Measurements from ENCODE around the gene CARD9. TPM values are rescaled to one million over a fixed set of nuclear protein-coding genes. Genes with fewer than 3 reads are reported as not detected.

CARD9 gene
- total RNA-seq, 2 experiments from 2014 or later: 0.55 to 1.3 TPM

DNA sequence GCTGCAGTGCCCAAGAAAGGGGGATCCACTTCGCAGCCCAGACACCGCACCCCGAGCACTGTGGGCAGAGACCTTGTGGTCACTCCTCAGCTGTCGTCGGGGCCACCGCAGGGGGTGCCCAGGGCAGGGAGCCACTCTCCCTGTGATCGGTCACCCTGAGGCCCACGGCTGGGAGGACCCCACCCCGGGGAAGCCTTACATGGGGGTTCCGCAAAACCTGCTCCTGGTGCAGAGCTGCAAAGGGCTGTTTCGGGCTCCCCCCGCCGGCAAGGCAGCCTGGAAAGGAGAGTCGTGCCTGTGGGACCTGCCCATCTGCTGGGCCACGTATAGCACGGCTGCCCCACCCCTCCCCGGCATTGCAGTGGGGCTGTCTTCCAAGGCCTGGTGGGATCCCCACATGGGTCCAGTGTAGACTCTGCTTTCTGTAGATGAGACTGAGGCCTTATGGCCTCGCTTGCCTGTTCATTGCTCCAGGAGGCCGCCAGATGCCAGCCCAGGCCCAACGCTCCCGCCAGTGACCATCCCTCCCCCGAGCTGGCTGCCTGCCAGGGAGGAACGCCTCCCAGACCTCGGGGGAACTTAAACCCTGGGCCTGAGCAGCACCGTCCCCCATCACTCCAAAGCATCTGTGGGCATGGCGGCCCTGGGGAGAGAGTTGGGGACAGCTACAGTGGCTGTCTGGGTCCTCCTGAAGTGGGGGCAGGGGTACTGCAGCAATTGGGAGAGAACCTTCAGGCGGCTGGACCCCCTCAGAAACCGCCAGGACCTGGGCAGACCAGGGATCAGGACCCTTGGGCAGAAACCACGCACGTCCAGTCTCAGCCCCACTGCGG, 8.3 kb downstream of the CARD9 start:
- Mint-ChIP-seq H3K4me1 (peaks cover 6% of the 10 kb centered on the region), H3K4me3 (no peak overlapping the region), H3K27ac (no peak overlapping the region), H3K27me3 (no peaks in the 10 kb centered on the region), H3K9me3 (no peaks in the 10 kb centered on the region), H3K36me3 (ENCODE audit: low read depth) (no peaks in the 10 kb centered on the region)
- CTCF ChIA-PET: interaction anchor here (1.0 to 2.9 kb wide), 2 partner anchors 21 to 37 kb away, joined by 4 to 31 read pairs; no protein-coding TSS in a partner anchor
- POLR2A ChIA-PET: interaction anchor here (0.7 to 1.2 kb wide), 3 partner anchors 16 to 36 kb away, joined by 3 to 4 read pairs (median 3); partner anchors contain the start of gene SNAPC4
- DNase-seq: no peak

DNA sequence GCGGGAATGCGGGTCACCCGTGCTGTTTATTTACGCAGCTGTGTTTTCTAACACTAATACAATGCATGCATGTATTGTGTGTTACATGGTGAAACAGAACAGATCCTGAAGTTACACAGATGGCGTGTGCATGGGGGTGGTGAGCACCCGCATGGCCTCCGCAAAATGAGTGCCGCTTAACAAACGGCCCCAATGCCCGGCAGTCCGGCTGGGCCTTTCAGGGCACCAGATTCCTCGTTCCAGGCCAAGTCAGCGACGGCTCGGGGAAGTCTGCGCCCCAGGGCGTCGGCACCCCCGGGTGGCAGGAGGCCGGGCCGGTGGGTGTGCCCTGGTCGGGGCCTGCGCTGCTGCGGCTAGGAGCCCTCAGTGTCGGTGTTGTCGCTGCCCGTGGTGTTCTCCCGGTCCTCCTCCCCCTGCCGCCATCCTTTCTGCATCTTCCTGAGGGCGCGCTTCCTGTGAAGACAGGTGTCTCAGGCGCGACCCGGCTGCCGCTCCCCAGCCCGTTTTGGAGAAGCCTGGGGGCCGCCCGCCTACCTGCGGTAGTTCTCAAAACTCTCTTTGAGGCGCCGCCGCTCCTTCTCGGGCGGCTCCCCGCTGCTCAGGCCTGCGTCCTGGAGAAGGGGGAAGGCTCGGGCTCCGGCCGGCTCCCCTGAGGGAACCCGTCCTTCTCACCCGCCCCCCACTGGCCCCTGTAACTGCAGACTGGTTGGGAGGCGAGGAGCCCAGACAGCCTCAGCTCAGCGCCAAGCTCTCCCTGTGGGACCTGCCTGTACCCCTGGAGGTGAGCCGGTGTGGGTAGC, 9.3 kb downstream of the CARD9 start:
- H3K9me3 Mint-ChIP-seq: no peaks in the 10 kb centered on the region
- CTCF ChIA-PET: interaction anchor here (1.0 to 2.9 kb wide), 6 partner anchors 8 to 366 kb away, joined by 3 to 31 read pairs (median 6); partner anchors contain the start of genes ENTR1 and PMPCA
- no peaks in the 10 kb centered on the region for H3K36me3 Mint-ChIP-seq (ENCODE audit: low read depth)
- peaks cover 6% of the 10 kb centered on the region for H3K4me1 Mint-ChIP-seq
- H3K27ac Mint-ChIP-seq: no peak overlapping the region
- POLR2A ChIA-PET: interaction anchor here (0.9 to 2.5 kb wide), 24 partner anchors 10 to 732 kb away, joined by 3 to 23 read pairs (median 4); partner anchors contain the start of genes CAMSAP1, ENTR1, PMPCA and SNAPC4
- H3K27me3 Mint-ChIP-seq: no peaks in the 10 kb centered on the region
- DNase-seq: no peak
- H3K4me3 Mint-ChIP-seq: peak overlapping the region; percentile 82

DNA sequence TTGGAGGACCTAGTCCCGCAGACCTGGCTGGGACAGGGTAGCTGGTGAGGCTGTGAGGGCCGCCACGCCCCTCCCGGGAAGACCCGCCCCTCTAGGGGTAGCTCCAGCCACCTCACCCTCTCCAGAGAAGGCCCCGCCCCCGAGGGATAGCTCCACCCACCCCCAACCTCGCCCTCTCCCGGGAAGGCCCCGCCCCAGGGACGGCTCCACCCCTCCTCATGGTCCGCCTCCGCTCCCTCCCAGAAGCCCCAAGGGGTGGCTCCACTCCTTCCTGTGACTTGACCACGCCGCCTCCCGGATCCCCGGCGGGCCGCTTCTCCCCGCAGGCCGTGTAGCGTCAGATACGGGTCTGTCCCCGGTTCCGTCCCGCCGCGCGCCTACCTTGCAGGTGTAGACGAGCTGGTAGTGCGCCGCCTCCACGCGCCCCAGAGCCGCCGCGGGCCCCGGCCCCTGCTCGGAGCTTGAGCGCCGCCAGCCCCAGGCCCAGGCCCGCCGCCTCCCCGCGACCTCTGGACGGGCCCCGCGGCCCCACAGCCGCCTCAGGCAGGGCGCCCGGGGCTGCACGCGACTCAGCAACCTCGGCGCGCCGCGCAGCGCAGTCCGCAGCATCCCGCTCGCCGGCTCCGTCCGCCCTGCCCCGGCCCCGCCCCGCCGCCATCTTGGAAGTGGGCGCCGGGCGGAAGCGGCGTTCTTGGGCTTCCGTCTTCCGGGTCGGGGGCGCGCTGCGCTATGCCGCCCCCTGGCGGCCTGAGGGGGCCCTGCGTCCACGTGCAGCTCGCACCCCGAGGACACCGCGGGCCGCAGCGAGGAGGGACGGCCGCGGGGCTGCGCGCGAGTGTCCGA, 10.1 kb downstream of the CARD9 start, which contains the start of gene DNLZ:
Gene DNLZ, minus strand, starts transcription at position 639 of the 843 bp plus-strand sequence. Its CDS starts 30 bp downstream, at position 609.
- Mint-ChIP-seq H3K9me3 (no peaks in the 10 kb centered on the region), H3K27ac (peak within 1 kb of the TSS; percentile 88), H3K36me3 (ENCODE audit: low read depth) (no peaks in the 10 kb centered on the region), H3K4me3 (peak within 1 kb of the TSS; percentile 82), H3K27me3 (no peaks in the 10 kb centered on the region), H3K4me1 (peaks cover 6% of the 10 kb centered on the region)
- ChIA-PET POLR2A (interaction anchor here (0.8 to 2.5 kb wide), 28 partner anchors 9 to 733 kb away, joined by 3 to 23 read pairs (median 4); partner anchors contain the start of genes CAMSAP1, ENTR1, GPSM1 and PMPCA), CTCF (interaction anchor here (0.7 to 2.9 kb wide), 13 partner anchors 9 to 367 kb away, joined by 3 to 31 read pairs (median 4); partner anchors contain the start of genes ENTR1, INPP5E and PMPCA)
- DNase-seq: peak; percentile 96

DNA sequence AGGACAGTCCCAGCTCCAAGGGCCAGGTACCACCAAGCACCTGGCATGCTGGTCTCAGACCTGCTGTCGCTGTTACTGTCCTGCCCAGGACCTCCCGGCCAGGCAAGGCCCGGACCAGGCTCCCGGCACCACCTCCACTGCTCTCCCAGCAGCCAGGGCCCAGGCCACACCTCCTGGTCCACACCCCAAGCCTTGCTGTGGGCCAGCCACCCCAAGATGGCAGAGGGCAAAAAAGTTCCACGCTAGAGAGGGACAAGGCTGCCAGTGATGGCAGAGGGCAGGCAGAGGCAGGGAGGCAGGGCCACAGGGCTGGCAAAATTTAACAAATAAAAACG, 11.1 kb downstream of the CARD9 start:
- Mint-ChIP-seq H3K36me3 (ENCODE audit: low read depth) (no peaks in the 10 kb centered on the region), H3K27ac (peak overlapping the region; percentile 88), H3K4me3 (peak overlapping the region; percentile 82), H3K9me3 (no peaks in the 10 kb centered on the region), H3K4me1 (peaks cover 6% of the 10 kb centered on the region), H3K27me3 (no peaks in the 10 kb centered on the region)
- CTCF ChIA-PET: interaction anchor here (0.7 to 2.9 kb wide), 11 partner anchors 9 to 368 kb away, joined by 3 to 31 read pairs (median 5); partner anchors contain the start of genes ENTR1, INPP5E and PMPCA
- DNase-seq: no peak
- POLR2A ChIA-PET: interaction anchor here (0.8 to 2.5 kb wide), 22 partner anchors 8 to 734 kb away, joined by 3 to 23 read pairs (median 5); partner anchors contain the start of genes ENTR1, GPSM1 and PMPCA

DNA sequence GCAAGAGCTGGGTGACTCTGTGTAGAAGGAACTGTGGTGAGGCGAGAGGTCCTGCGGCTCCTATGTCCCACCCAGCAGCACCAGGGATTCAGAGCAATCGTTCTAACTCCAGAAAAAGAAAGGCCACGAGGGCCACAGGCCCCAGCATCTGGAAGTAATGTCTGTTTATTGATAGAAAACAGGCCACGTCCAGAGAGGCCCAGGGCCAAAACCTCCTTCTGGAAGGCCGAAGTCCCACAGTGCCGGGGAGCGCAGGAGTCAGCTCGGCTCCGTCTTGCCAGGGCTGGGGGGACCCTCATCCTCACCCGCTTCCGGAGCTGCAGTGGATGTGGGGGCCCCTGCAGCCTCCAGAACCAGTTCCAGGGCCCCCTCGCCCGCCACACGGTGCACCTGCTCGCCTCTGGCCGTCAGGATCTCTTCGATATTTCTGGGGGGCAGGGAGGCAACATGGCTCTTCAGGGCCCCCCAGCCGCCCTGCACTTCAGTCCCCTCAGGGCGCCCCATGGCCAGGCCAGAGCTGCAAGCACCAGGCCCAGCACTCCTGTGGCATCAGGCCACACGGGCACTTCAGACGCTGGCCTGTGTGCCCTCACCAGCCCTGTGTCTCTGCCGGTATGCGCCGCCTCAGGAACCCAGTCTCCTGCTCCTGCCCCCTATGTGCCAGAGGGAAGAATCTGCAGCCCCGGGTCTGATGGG, 11.6 kb downstream of the CARD9 start:
- DNase-seq: no peak
- H3K4me1 Mint-ChIP-seq: peaks cover 6% of the 10 kb centered on the region

DNA sequence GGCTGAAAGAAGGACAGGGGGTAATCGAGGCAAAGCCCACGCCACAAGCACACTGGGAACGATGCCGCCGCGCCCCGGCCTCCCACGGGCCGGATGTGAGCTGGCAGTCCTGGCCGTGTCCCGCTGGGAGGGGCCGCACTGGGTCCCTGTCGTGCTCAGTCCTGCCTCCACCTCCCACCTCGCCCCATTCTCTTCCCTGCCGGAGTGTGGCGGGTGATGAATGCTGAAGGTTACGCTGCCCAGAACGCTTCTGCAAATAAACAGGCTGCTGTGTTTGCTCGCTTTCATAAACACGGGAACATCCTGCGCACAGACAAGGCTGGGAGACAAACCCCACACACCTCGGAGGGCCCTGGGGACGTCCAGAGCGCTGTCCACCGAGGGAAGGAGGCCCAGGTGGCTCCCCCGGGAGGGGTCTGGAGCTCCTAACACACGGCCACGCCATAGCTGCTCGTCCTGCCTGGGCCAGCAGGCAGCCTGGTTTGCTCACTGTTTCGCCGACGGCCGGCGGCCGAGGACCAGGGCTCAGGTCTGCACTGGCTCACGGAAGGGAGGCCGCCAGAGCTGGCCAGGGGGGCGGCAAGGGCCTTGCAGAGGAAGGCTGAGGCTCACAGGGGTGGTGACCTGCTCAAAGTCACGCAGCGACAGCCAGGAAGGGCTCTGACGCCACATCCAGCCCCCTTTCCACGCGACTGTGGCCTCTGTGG, 12.3 kb downstream of the CARD9 start:
- Mint-ChIP-seq H3K9me3 (no peaks in the 10 kb centered on the region), H3K4me3 (no peak overlapping the region), H3K27me3 (no peaks in the 10 kb centered on the region), H3K36me3 (ENCODE audit: low read depth) (no peaks in the 10 kb centered on the region), H3K27ac (no peak overlapping the region), H3K4me1 (peaks cover 6% of the 10 kb centered on the region)
- CTCF ChIA-PET: no interaction called here
- no peak for DNase-seq
- POLR2A ChIA-PET: no interaction called here

More for the DNA sequence above, 11.6 kb downstream of the CARD9 start:
- Mint-ChIP-seq H3K27ac (no peak overlapping the region), H3K36me3 (ENCODE audit: low read depth) (no peaks in the 10 kb centered on the region), H3K4me3 (no peak overlapping the region), H3K9me3 (no peaks in the 10 kb centered on the region), H3K27me3 (no peaks in the 10 kb centered on the region)
- POLR2A ChIA-PET: interaction anchor here (1.0 to 2.5 kb wide), 5 partner anchors 13 to 172 kb away, joined by 3 to 23 read pairs (median 10); partner anchors contain the start of genes ENTR1 and PMPCA
- CTCF ChIA-PET: interaction anchor here (2.9 kb wide), 1 partner anchor 40 kb away, joined by 31 read pairs; no protein-coding TSS in a partner anchor

DNA sequence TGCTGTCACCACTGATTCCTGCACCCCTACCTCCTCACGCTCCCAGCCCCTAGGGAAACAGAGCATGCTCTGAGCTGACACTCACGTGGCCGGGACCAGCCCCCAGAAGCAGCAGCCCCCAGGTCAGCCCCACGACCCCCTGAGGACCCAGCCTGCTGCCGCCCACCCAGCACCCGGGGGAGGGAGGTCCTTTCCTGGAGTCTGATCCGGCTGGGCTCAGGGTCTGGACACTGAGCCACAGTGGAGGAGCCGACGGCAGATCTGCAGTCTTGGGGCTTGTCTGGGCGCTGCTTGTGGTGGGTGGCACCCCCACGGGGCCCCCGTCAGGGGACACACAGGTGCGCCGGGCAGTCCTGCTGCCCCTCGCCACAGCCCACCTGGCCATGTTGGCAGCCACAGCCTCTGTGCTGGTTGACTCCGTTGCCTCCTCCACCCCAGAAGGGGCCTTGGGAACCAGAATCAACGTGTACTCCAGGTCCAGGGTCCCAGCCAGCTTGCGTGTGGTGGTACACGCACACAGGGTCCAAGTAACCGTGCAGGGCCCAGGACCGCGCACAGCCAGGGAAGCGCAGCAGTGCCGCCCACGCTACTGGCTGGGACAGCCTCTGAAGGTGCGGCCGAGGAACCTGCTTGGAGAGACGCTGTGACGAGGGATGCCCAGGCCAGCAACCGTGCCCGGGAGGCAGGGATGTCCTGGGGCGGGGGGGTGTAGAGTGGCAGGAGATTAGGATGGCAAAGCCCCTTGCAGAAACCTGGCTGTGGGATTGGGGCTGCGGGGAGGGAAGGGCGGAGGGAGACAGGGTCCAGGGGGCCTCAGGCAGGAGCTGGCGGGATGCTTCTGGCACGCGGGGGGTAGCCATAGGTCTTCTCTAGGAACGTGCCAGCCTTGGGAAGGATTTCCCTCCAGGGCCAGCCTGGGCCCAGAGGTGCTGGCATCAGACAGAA, 13.4 kb downstream of the CARD9 start:
- Mint-ChIP-seq H3K4me1 (peaks cover 6% of the 10 kb centered on the region), H3K4me3 (no peak overlapping the region), H3K27me3 (no peaks in the 10 kb centered on the region), H3K36me3 (ENCODE audit: low read depth) (no peaks in the 10 kb centered on the region), H3K27ac (no peak overlapping the region), H3K9me3 (no peaks in the 10 kb centered on the region)
- POLR2A ChIA-PET: no interaction called here
- no peak for DNase-seq
- CTCF ChIA-PET: no interaction called here

DNA sequence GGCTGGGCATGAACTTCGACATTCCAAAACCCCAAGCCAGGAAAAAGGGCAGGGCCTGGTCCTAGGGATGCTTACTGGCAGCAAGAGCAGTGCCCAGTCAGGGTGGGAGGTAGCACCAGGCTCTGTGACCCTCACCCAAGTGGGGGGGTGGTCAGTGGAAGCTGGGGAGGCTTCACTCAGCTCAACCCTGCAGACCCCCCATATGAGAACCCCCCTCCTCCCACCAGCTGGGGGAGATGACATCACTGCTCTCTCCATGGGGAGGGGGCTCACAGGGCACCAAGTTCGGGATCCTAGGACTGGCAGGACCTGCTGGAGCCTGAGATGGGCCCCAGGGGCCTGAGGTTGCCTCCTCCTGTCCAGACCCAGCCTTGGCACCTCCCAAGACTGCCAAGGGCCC, 14.6 kb downstream of the CARD9 start:
- POLR2A ChIA-PET: no interaction called here
- CTCF ChIA-PET: no interaction called here
- DNase-seq: no peak
- H3K36me3 Mint-ChIP-seq (ENCODE audit: low read depth): no peaks in the 10 kb centered on the region
- no peak overlapping the region for H3K4me3 Mint-ChIP-seq
- no peaks in the 10 kb centered on the region for H3K27me3 Mint-ChIP-seq
- no peak overlapping the region for H3K27ac Mint-ChIP-seq
- peaks cover 6% of the 10 kb centered on the region for H3K4me1 Mint-ChIP-seq
- no peaks in the 10 kb centered on the region for H3K9me3 Mint-ChIP-seq

DNA sequence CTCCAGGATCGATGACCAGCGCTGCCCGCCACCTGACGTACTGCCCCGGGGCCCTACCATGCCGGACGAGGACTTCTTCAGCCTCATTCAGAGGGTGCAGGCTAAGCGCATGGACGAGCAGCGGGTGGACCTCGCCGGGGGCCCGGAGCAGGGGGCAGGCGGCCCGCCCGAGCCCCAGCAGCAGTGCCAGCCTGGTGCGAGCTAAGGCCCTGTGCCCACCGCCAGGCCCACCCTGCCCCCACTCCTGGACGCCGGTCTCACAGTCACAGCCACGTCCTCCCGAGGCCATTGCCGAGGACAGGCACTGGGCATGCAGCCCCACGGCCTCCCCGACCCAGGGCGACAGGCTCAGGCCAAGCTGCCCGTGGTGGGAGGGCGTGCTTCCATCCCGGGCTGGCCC, 15.5 kb downstream of the CARD9 start:
- Mint-ChIP-seq H3K4me3 (no peak overlapping the region), H3K9me3 (no peaks in the 10 kb centered on the region), H3K27me3 (no peaks in the 10 kb centered on the region), H3K4me1 (peaks cover 6% of the 10 kb centered on the region), H3K27ac (no peak overlapping the region), H3K36me3 (ENCODE audit: low read depth) (no peaks in the 10 kb centered on the region)
- no peak for DNase-seq
- POLR2A ChIA-PET: no interaction called here
- CTCF ChIA-PET: no interaction called here

DNA sequence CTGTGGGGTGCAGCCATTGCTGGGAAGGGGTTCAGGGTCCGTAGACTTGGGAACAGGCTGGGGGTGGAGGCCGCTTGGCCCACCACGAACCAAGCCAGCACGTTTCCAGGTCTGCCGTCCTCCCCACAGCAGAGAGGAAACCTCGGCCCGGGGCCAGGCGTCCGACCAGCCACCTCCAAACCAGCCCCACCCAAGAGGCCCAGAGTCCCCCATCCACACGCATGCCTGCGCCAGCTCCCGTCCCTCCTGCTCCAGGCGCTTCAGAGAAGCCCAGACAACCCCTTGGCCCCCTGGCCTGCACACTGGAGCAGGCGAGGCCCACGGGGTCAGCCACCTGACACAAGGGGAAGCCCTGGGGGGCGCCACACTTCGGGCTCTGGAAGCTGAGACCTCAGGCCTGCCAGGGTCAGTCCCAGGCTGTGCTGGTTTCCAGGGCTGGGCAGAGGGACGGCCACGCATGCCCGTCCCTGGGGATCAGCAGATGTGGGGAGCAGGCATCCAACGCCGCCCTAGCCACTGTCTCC, 16.2 kb downstream of the CARD9 start:
- H3K27me3 Mint-ChIP-seq: no peaks in the 10 kb centered on the region
- CTCF ChIA-PET: no interaction called here
- no peak for DNase-seq
- H3K4me1 Mint-ChIP-seq: no peaks in the 10 kb centered on the region
- H3K36me3 Mint-ChIP-seq (ENCODE audit: low read depth): no peaks in the 10 kb centered on the region
- H3K9me3 Mint-ChIP-seq: no peaks in the 10 kb centered on the region
- no peak overlapping the region for H3K27ac Mint-ChIP-seq
- POLR2A ChIA-PET: no interaction called here
- H3K4me3 Mint-ChIP-seq: no peak overlapping the region
